Measurements from ENCODE around the gene ARID2. TPM values are rescaled to one million over a fixed set of nuclear protein-coding genes. Genes with fewer than 3 reads are reported as not detected.

Gene ARID2
- total and polyA plus RNA-seq, 2 of the 13 experiments (the other 11 are each of a cell fraction or from before 2014, with no cell fraction given) = 15.9 to 22.2 TPM

GRCh38 chr12:45913631-45914030, 184.1 kb downstream of the ARID2 start:
- POLR2A ChIA-PET = no interaction called here
- no peaks in the 10 kb centered on the region for H4K20me1 ChIP-seq (ENCODE audit: insufficient read depth, low read length)
- BruUV-seq (replicated peaks) = no TSS peak
- intact Hi-C loops (cut with micrococcal nuclease; ENCODE audit: unreplicated experiment) (no loop called here), in situ Hi-C loops (cut with HindIII; ENCODE audit: extremely low pct_ligation_motif_present, low pct_unique_long_range_greater_than_20kb) (no loop called here)
- H3K9ac ChIP-seq (ENCODE audit: insufficient read depth, low read depth, low read length) = no peak overlapping the region
- H3K27me3 ChIP-seq (ENCODE audit: control insufficient read depth in 1 of 2, insufficient read depth in 2 of 2, low read length in 2 of 2) = no peaks in the 10 kb centered on the region
- H3K36me3 ChIP-seq (replicated peaks in 1 of 2; ENCODE audit: control insufficient read depth in 1 of 2, insufficient read depth in 2 of 2, low read length in 2 of 2) = no peaks in the 10 kb centered on the region
- ATAC-seq (peak; percentile 15), DNase-seq (ENCODE audit: low spot score) (no peak), FAIRE-seq (no peak)
- TF ChIP-seq PITX1 (CRISPR knock-in tag; IDR thresholded peaks at IDR 0.05) (no peak), ELF4 (CRISPR knock-in tag; IDR thresholded peaks at IDR 0.05; ENCODE audit: borderline replicate concordance) (no peak), ZNF891 (CRISPR knock-in tag; IDR thresholded peaks at IDR 0.05) (no peak), ZNF572 (CRISPR knock-in tag; IDR thresholded peaks at IDR 0.05) (no peak), ZBTB3 (CRISPR knock-in tag; IDR thresholded peaks at IDR 0.05; ENCODE audit: borderline replicate concordance, low read depth) (no peak), ZC3H4 (CRISPR knock-in tag; IDR thresholded peaks at IDR 0.05; ENCODE audit: borderline replicate concordance) (no peak), ZNF329 (CRISPR knock-in tag; IDR thresholded peaks at IDR 0.05; ENCODE audit: low read depth) (no peak), ZFP90 (CRISPR knock-in tag; IDR thresholded peaks at IDR 0.05; ENCODE audit: borderline replicate concordance) (no peak), ZNF44 (CRISPR knock-in tag; IDR thresholded peaks at IDR 0.05) (no peak), ZNF569 (CRISPR knock-in tag; IDR thresholded peaks at IDR 0.05; ENCODE audit: borderline replicate concordance) (no peak), FUBP1 (CRISPR knock-in tag; IDR thresholded peaks at IDR 0.05; ENCODE audit: borderline replicate concordance) (no peak), RBM39 (IDR thresholded peaks at IDR 0.05; ENCODE audit: low read depth, low read length, poor library complexity, severe bottlenecking) (no peak), ZNF784 (CRISPR knock-in tag; IDR thresholded peaks at IDR 0.05; ENCODE audit: borderline replicate concordance) (no peak), RXRB (CRISPR knock-in tag; IDR thresholded peaks at IDR 0.05; ENCODE audit: borderline replicate concordance) (no peak), SP2 (CRISPR knock-in tag; IDR thresholded peaks at IDR 0.05) (no peak), ZSCAN12 (CRISPR knock-in tag; IDR thresholded peaks at IDR 0.05) (no peak), DMAP1 (CRISPR knock-in tag; IDR thresholded peaks at IDR 0.05) (no peak)
- WGBS (ENCODE audit: low lambda C conversion rate) = 63% methylated on average over 2 of the region's 2 CpGs
- H3K4me1 ChIP-seq (ENCODE audit: insufficient read depth, low read length) = no peaks in the 10 kb centered on the region
- H3K9me3 ChIP-seq (ENCODE audit: low read length) = no peaks in the 10 kb centered on the region
- no peak overlapping the region for H2AFZ ChIP-seq (ENCODE audit: low read length)
- no peak overlapping the region for H3K4me3 ChIP-seq (replicated peaks in 1 of 3; ENCODE audit: insufficient read depth in 1 of 3, low read depth in 2 of 3, low read length in 3 of 3)
- H3K4me2 ChIP-seq (ENCODE audit: low read depth, low read length) = no peak overlapping the region
- CTCF ChIA-PET (ENCODE audit: low intra/inter-chr PET ratio, low total read pairs) = no interaction called here
- H3K27ac ChIP-seq (ENCODE audit: extremely low read length, insufficient read depth, low read length) = no peak overlapping the region
- H3K79me2 ChIP-seq (ENCODE audit: insufficient read depth, low read length) = no peaks in the 10 kb centered on the region

Measured in HepG2 (cell line).